H9 (cell line): Measurements from ENCODE around the gene SHB. TPM values are rescaled to one million over a fixed set of nuclear protein-coding genes. Genes with fewer than 3 reads are reported as not detected.

ENCODE experiments used
- DNase-seq: peaks from one replicate; pipeline ENCODE4 v3.0.0-alpha.2; 2017
- H2AFZ ChIP-seq: one replicate; pipeline ENCODE4 v1.6.1; 2013; ENCODE audit warnings: mild to moderate bottlenecking, low read length, control low read depth, moderate library complexity
- H2AK5ac ChIP-seq: 2 replicates; pipeline ENCODE4 v1.6.1; 2013; ENCODE audit warnings: low read length, control low read depth, mixed read lengths; ENCODE audit not compliant: insufficient read length
- H2BK120ac ChIP-seq: one replicate; pipeline ENCODE4 v1.6.1; 2013; ENCODE audit warnings: low read depth, mild to moderate bottlenecking, low read length, control low read depth, inconsistent platforms; ENCODE audit not compliant: poor library complexity, severe bottlenecking
- H2BK12ac ChIP-seq: 2 replicates; pipeline ENCODE4 v1.6.1; 2013; ENCODE audit warnings: low read length, control low read depth, mixed read lengths, low read depth; ENCODE audit not compliant: insufficient read length
- H2BK15ac ChIP-seq: 2 replicates; pipeline ENCODE4 v1.6.1; 2013; ENCODE audit warnings: low read depth, low read length, control low read depth
- H2BK20ac ChIP-seq: one replicate; pipeline ENCODE4 v1.6.1; 2013; ENCODE audit warnings: low read depth, mild to moderate bottlenecking, low read length, control low read depth, inconsistent platforms; ENCODE audit not compliant: poor library complexity, severe bottlenecking
- H2BK5ac ChIP-seq: 2 replicates; pipeline ENCODE4 v1.6.1; 2013; ENCODE audit warnings: low read length, control low read depth, mixed read lengths; ENCODE audit not compliant: insufficient read length
- H3K14ac ChIP-seq: 2 replicates; pipeline ENCODE4 v1.6.1; 2013; ENCODE audit warnings: low read length, control low read depth; ENCODE audit not compliant: insufficient read depth
- H3K18ac ChIP-seq: 2 replicates; pipeline ENCODE4 v1.6.1; 2013; ENCODE audit warnings: low read depth, mild to moderate bottlenecking, mixed read lengths, low read length, control low read depth; ENCODE audit not compliant: insufficient read length
- H3K23ac ChIP-seq: 2 replicates; pipeline ENCODE4 v1.6.1; 2013; ENCODE audit warnings: low read length, control low read depth, mixed read lengths, low read depth; ENCODE audit not compliant: insufficient read length
- H3K23me2 ChIP-seq: 2 replicates; pipeline ENCODE4 v1.6.1; 2013; ENCODE audit warnings: low read depth, mild to moderate bottlenecking, mixed read lengths, low read length, control low read depth; ENCODE audit not compliant: insufficient read length, poor library complexity, severe bottlenecking
- H3K27ac ChIP-seq: 2 replicates; pipeline ENCODE4 v1.5.1; 2013; ENCODE audit warnings: low read length, control low read depth, mixed read lengths, low read depth; ENCODE audit not compliant: insufficient read length
- H3K27me3 ChIP-seq: 2 replicates; pipeline ENCODE4 v1.6.1; 2013; ENCODE audit warnings: low read length, control low read depth, inconsistent platforms; ENCODE audit not compliant: insufficient read depth
- H3K4ac ChIP-seq: 2 replicates; pipeline ENCODE4 v1.6.1; 2013; ENCODE audit warnings: low read depth, mild to moderate bottlenecking, control low read depth, inconsistent platforms, low read length, moderate library complexity
- H3K4me1 ChIP-seq: 2 replicates; pipeline ENCODE4 v1.6.1; 2013; ENCODE audit warnings: low read length, control low read depth, inconsistent platforms; ENCODE audit not compliant: insufficient read depth
- H3K4me2 ChIP-seq: 2 replicates; pipeline ENCODE4 v1.6.1; 2013; ENCODE audit warnings: low read length, control low read depth, mixed read lengths; ENCODE audit not compliant: insufficient read length, insufficient read depth
- H3K56ac ChIP-seq: 2 replicates; pipeline ENCODE4 v1.6.1; 2013; ENCODE audit warnings: low read depth, mild to moderate bottlenecking, mixed read lengths, low read length, control low read depth; ENCODE audit not compliant: insufficient read length
- H3K79me1 ChIP-seq: 2 replicates; pipeline ENCODE4 v1.6.1; 2013; ENCODE audit warnings: low read depth, mild to moderate bottlenecking, moderate library complexity, low read length, control low read depth, inconsistent platforms; ENCODE audit not compliant: insufficient read depth, poor library complexity, severe bottlenecking
- H3K79me2 ChIP-seq: 2 replicates; pipeline ENCODE4 v1.6.1; 2013; ENCODE audit warnings: low read length, control low read depth, inconsistent platforms; ENCODE audit not compliant: insufficient read depth
- H3K9ac ChIP-seq: 2 replicates; pipeline ENCODE4 v1.6.1; 2013; ENCODE audit warnings: low read length, control low read depth, mixed read lengths; ENCODE audit not compliant: insufficient read length; ENCODE audit errors: extremely low read depth
- H3K9me3 ChIP-seq: one replicate; pipeline ENCODE4 v1.6.1; 2013; ENCODE audit warnings: low read depth, low read length, inconsistent platforms; ENCODE audit not compliant: control insufficient read depth
- H3T11ph ChIP-seq: one replicate; pipeline ENCODE4 v1.6.1; 2013; ENCODE audit warnings: mild to moderate bottlenecking, low read length, control low read depth, inconsistent platforms
- H4K20me1 ChIP-seq: one replicate; pipeline ENCODE4 v1.6.1; 2013; ENCODE audit not compliant: control insufficient read depth, insufficient read length, insufficient read depth
- H4K5ac ChIP-seq: 2 replicates; pipeline ENCODE4 v1.6.1; 2013; ENCODE audit warnings: low read depth, mild to moderate bottlenecking, mixed read lengths, low read length, control low read depth; ENCODE audit not compliant: insufficient read length
- H4K8ac ChIP-seq: replicated peaks from 2 replicates; pipeline ENCODE4 v1.6.1; 2013; ENCODE audit warnings: low read length, control low read depth, mixed read lengths, low read depth; ENCODE audit not compliant: insufficient read length
- H4K91ac ChIP-seq: 2 replicates; pipeline ENCODE4 v1.6.1; 2013; ENCODE audit warnings: low read depth, mild to moderate bottlenecking, moderate library complexity, mixed read lengths, low read length, control low read depth; ENCODE audit not compliant: insufficient read length
- H3K27ac Mint-ChIP-seq, 3 experiments: 2 replicates in 2 of 3; 3 replicates in 1 of 3; pipeline ENCODE4 v1.8.0; 2020 to 2021; ENCODE audit warnings: mixed read lengths in 3 of 3, mild to moderate bottlenecking in 1 of 3, moderate library complexity in 1 of 3
- H3K27me3 Mint-ChIP-seq: 2 replicates; pipeline ENCODE4 v1.8.0; 2021; ENCODE audit warnings: low read depth, mild to moderate bottlenecking, moderate library complexity, mixed read lengths
- H3K36me3 Mint-ChIP-seq, 3 experiments: 2 replicates in 2 of 3; 3 replicates in 1 of 3; pipeline ENCODE4 v1.8.0; 2020 to 2021; ENCODE audit warnings: low read depth in 3 of 3, mixed read lengths in 3 of 3; ENCODE audit not compliant: insufficient read depth in 1 of 3
- H3K4me1 Mint-ChIP-seq, 2 experiments: 2 replicates each; pipeline ENCODE4 v1.8.0; 2020; ENCODE audit warnings: mixed read lengths in 2 of 2
- H3K4me3 Mint-ChIP-seq, 2 experiments: 2 replicates in 1 of 2; 3 replicates in 1 of 2; pipeline ENCODE4 v1.8.0; 2020 to 2021; ENCODE audit warnings: mild to moderate bottlenecking in 2 of 2, mixed read lengths in 2 of 2, moderate library complexity in 1 of 2
- H3K9me3 Mint-ChIP-seq, 2 experiments: 2 replicates in 1 of 2; 3 replicates in 1 of 2; pipeline ENCODE4 v1.8.0; 2020; ENCODE audit warnings: mild to moderate bottlenecking in 2 of 2, mixed read lengths in 2 of 2, moderate library complexity in 1 of 2
- CTCF ChIP-seq: fragments of 200-600 bp; sonication (generic); conservative IDR thresholded peaks from 3 replicates; pipeline ENCODE4 v1.8.0; 2021; ENCODE audit warnings: antibody characterized with exemption, mild to moderate bottlenecking
- WGBS: extraction: QIAGEN DNeasy Blood & Tissue Kit; methylation state at CpG from one replicate; pipeline ENCODE4 v1.1.7; 2013; ENCODE audit warnings: missing lambda C conversion rate, low lambda C conversion rate, mixed read lengths; ENCODE audit not compliant: insufficient read length; ENCODE audit errors: extremely low coverage; 5-methylcytosine and 5-hydroxymethylcytosine counted together
- total RNA-seq: library from RNA; stranded (reverse); gene quantifications from 2 replicates; pipeline ENCODE4 v1.2.1, GENCODE V29; 2021

Gene SHB
- total RNA-seq, 1 experiment from 2014 or later = 14.6 TPM

- Mint-ChIP-seq H3K9me3 (no peaks in the 10 kb centered on the region; a peak in 1 of 5 replicates), H3K36me3 (peaks cover 0 to 8% (median 6%) of the 10 kb centered on the region in 3 experiments; a peak in 4 of 7 replicates), H3K4me1 (peaks cover 91 to 93% of the 10 kb centered on the region in 2 experiments), H3K27ac (peak overlapping the region; percentile 52 to 87 (median 81); a peak in 5 of 7 replicates), H3K4me3 (no peak overlapping the region), H3K27me3 (no peaks in the 10 kb centered on the region)
- Histone ChIP-seq H3K23ac (no peak overlapping the region), H4K91ac (no peak overlapping the region), H4K8ac (no peak overlapping the region), H2AK5ac (no peak overlapping the region), H3K18ac (no peak overlapping the region), H2BK120ac (no peak overlapping the region), H3K9ac (no peak overlapping the region), H2BK5ac (no peak overlapping the region), H3K56ac (no peak overlapping the region), H3K27ac (no peak overlapping the region), H3T11ph (no peak overlapping the region), H3K14ac (peak overlapping the region; percentile 44), H4K5ac (no peak overlapping the region), H2AFZ (no peak overlapping the region), H2BK20ac (no peak overlapping the region), H3K9me3 (no peaks in the 10 kb centered on the region), H3K27me3 (no peaks in the 10 kb centered on the region), H3K79me2 (no peaks in the 10 kb centered on the region), H2BK15ac (no peak overlapping the region), H2BK12ac (peak overlapping the region; percentile 4), H3K4me1 (peaks cover 30% of the 10 kb centered on the region), H4K20me1 (no peaks in the 10 kb centered on the region), H3K23me2 (no peaks in the 10 kb centered on the region), H3K4ac (no peak overlapping the region; the same call in 1 of the 2 replicates), H3K79me1 (no peaks in the 10 kb centered on the region), H3K4me2 (no peak overlapping the region)
- DNase-seq = no peak
- no peak for TF ChIP-seq CTCF
- no CpG with 5 or more reads among the region's 10 CpGs for WGBS
These were observed 48.6 kb downstream of the SHB start for GRCh38 chr9:38020151-38021076.
